WTC11 (cell line): Measurements from ENCODE around the gene HIPK3. TPM values are rescaled to one million over a fixed set of nuclear protein-coding genes. Genes with fewer than 3 reads are reported as not detected.

Source experiments
- ATAC-seq: fragments of 200-7000 bp; cut with Tn5 transposase; 2 replicates; pipeline ENCODE4 v1.10.0; 2021; ENCODE audit warnings: mild to moderate bottlenecking, moderate library complexity
- Bru-seq: library from RNA; stranded (reverse); fragments of 400-500 nt; gene quantifications from one replicate; lab custom pipeline; 2021; lab: Mats Ljungman, UMichigan
- CTCF ChIA-PET: fragments of 300-600 bp; sonication (Branson Sonifier 250); formaldehyde crosslinking; loops from one replicate; lab custom pipeline; 2021; ENCODE audit warnings: antibody characterized with exemption; lab: Charles Lee
- POLR2A ChIA-PET: fragments of 350-600 bp; sonication (Branson Sonifier 250); formaldehyde crosslinking; loops from one replicate; lab custom pipeline; 2021; ENCODE audit warnings: antibody characterized with exemption; lab: Charles Lee
- DNase-seq: peaks from one replicate; pipeline ENCODE4 v3.0.0; 2021; ENCODE audit warnings: low spot score
- H3K27ac Mint-ChIP-seq: 2 replicates; pipeline ENCODE4 v1.8.0; 2021; ENCODE audit warnings: mixed read lengths
- H3K27me3 Mint-ChIP-seq: 2 replicates; pipeline ENCODE4 v1.8.0; 2021; ENCODE audit warnings: low read depth, mild to moderate bottlenecking, moderate library complexity, mixed read lengths
- H3K36me3 Mint-ChIP-seq: 2 replicates; pipeline ENCODE4 v1.8.0; 2021; ENCODE audit warnings: mixed read lengths
- H3K4me1 Mint-ChIP-seq: 2 replicates; pipeline ENCODE4 v1.8.0; 2022; ENCODE audit warnings: mixed read lengths
- H3K4me3 Mint-ChIP-seq: 2 replicates; pipeline ENCODE4 v1.8.0; 2021; ENCODE audit warnings: mild to moderate bottlenecking, moderate library complexity, mixed read lengths
- H3K9me3 Mint-ChIP-seq: 2 replicates; pipeline ENCODE4 v1.8.0; 2021; ENCODE audit warnings: mixed read lengths
- CREB1 ChIP-seq: sonication (generic); formaldehyde crosslinking; IDR thresholded peaks from 2 replicates; pipeline ENCODE4 v1.8.0; 2023; ENCODE audit warnings: mild to moderate bottlenecking, missing genetic modification reagents
- E2F1 ChIP-seq: sonication (generic); formaldehyde crosslinking; IDR thresholded peaks from 2 replicates; pipeline ENCODE4 v1.8.0; 2022; ENCODE audit warnings: mild to moderate bottlenecking, missing genetic modification reagents
- ESRRA ChIP-seq: sonication (generic); formaldehyde crosslinking; IDR thresholded peaks from 2 replicates; pipeline ENCODE4 v1.8.1; 2022; ENCODE audit warnings: mild to moderate bottlenecking, missing genetic modification reagents, borderline replicate concordance
- FOXP4 ChIP-seq: sonication (generic); formaldehyde crosslinking; IDR thresholded peaks from 2 replicates; pipeline ENCODE4 v1.8.0; 2022; ENCODE audit warnings: mild to moderate bottlenecking, missing genetic modification reagents
- HMGA2 ChIP-seq: fragments of 250-450 bp; sonication (Bioruptor Pico); IDR thresholded peaks from 2 replicates; pipeline ENCODE4 v1.4.0; 2021; ENCODE audit warnings: mild to moderate bottlenecking, moderate library complexity
- JUN ChIP-seq: sonication (generic); formaldehyde crosslinking; IDR thresholded peaks from 2 replicates; pipeline ENCODE4 v1.8.0; 2023; ENCODE audit warnings: mild to moderate bottlenecking, missing genetic modification reagents
- KAT7 ChIP-seq: sonication (generic); formaldehyde crosslinking; IDR thresholded peaks from 2 replicates; pipeline ENCODE4 v1.8.1; 2023; ENCODE audit warnings: missing genetic modification reagents, mild to moderate bottlenecking, borderline replicate concordance
- MXD4 ChIP-seq: fragments of 250-450 bp; sonication (Bioruptor Pico); IDR thresholded peaks from 2 replicates; pipeline ENCODE4 v1.8.0; 2021; ENCODE audit warnings: mild to moderate bottlenecking, moderate library complexity, borderline replicate concordance
- NFE2L1 ChIP-seq: sonication (generic); formaldehyde crosslinking; IDR thresholded peaks from 2 replicates; pipeline ENCODE4 v1.8.1; 2023; ENCODE audit warnings: missing genetic modification reagents
- NR2C2 ChIP-seq: sonication (generic); formaldehyde crosslinking; IDR thresholded peaks from 2 replicates; pipeline ENCODE4 v1.8.0; 2022; ENCODE audit warnings: mild to moderate bottlenecking, missing genetic modification reagents
- NR3C1 ChIP-seq: sonication (generic); formaldehyde crosslinking; conservative IDR thresholded peaks from 2 replicates; pipeline ENCODE4 v1.8.1; 2023; ENCODE audit warnings: low read depth, mild to moderate bottlenecking, missing genetic modification reagents
- RORB ChIP-seq: fragments of 250-450 bp; sonication (Bioruptor Pico); IDR thresholded peaks from 2 replicates; pipeline ENCODE4 v1.9.0; 2021; ENCODE audit warnings: mild to moderate bottlenecking
- SMAD3 ChIP-seq: sonication (generic); formaldehyde crosslinking; IDR thresholded peaks from 2 replicates; pipeline ENCODE4 v1.8.0; 2022; ENCODE audit warnings: missing genetic modification reagents, mild to moderate bottlenecking, borderline replicate concordance
- SMAD4 ChIP-seq: sonication (generic); formaldehyde crosslinking; IDR thresholded peaks from 2 replicates; pipeline ENCODE4 v1.8.0; 2022; ENCODE audit warnings: mild to moderate bottlenecking, missing genetic modification reagents
- SP1 ChIP-seq: sonication (generic); formaldehyde crosslinking; conservative IDR thresholded peaks from 2 replicates; pipeline ENCODE4 v1.8.1; 2022; ENCODE audit warnings: missing genetic modification reagents
- USF2 ChIP-seq: sonication (generic); formaldehyde crosslinking; IDR thresholded peaks from 2 replicates; pipeline ENCODE4 v1.8.1; 2023; ENCODE audit warnings: mild to moderate bottlenecking, missing genetic modification reagents, moderate library complexity
- ZBTB21 ChIP-seq: sonication (generic); formaldehyde crosslinking; IDR thresholded peaks from 2 replicates; pipeline ENCODE4 v1.8.1; 2023; ENCODE audit warnings: mild to moderate bottlenecking, missing genetic modification reagents, borderline replicate concordance
- ZNF138 ChIP-seq: sonication (generic); formaldehyde crosslinking; conservative IDR thresholded peaks from 2 replicates; pipeline ENCODE4 v1.8.1; 2022; ENCODE audit warnings: mild to moderate bottlenecking, moderate library complexity, missing genetic modification reagents
- ZNF232 ChIP-seq: sonication (generic); formaldehyde crosslinking; IDR thresholded peaks from 2 replicates; pipeline ENCODE4 v1.8.0; 2022; ENCODE audit warnings: mild to moderate bottlenecking, missing genetic modification reagents
- ZNF416 ChIP-seq: fragments of 250-450 bp; sonication (Bioruptor Pico); IDR thresholded peaks from 2 replicates; pipeline ENCODE4 v1.9.0; 2021; ENCODE audit warnings: mild to moderate bottlenecking, inconsistent platforms
- ZNF423 ChIP-seq: fragments of 250-450 bp; sonication (Bioruptor Pico); IDR thresholded peaks from 2 replicates; pipeline ENCODE4 v2.1.2; 2022; ENCODE audit warnings: mild to moderate bottlenecking, moderate library complexity
- ZNF425 ChIP-seq: fragments of 250-450 bp; sonication (Bioruptor Pico); conservative IDR thresholded peaks from 2 replicates; pipeline ENCODE4 v1.9.0; 2021; ENCODE audit warnings: mild to moderate bottlenecking
- ZNF532 ChIP-seq: fragments of 250-450 bp; sonication (Bioruptor Pico); IDR thresholded peaks from 2 replicates; pipeline ENCODE4 v1.9.0; 2021; ENCODE audit warnings: mild to moderate bottlenecking, borderline replicate concordance
- long read RNA-seq, 3 experiments: library from RNA in 1 of 3; library from capped mRNA in 1 of 3; library from polyadenylated mRNA in 1 of 3; unstranded in 2 of 3; stranded (forward) in 1 of 3; transcript quantifications; one replicate each; pipeline ENCODE4 v2.0.0, GENCODE V29; 2021
- total RNA-seq: library from RNA; stranded (reverse); gene quantifications from 3 replicates; pipeline ENCODE4 v1.2.3, GENCODE V29; 2021

HIPK3 gene
- total RNA-seq = 18.9 to 24.1 TPM (median 21.2 TPM) in 3 replicates
- Bru-seq, nascent RNA = percentile 72 among the genes with signal in this experiment
- long read RNA-seq, experiment 1, full-length matches to known transcripts = 41 of 65 reads
- long read RNA-seq, experiment 1, partial matches to known transcripts = 9 of 65 reads
- long read RNA-seq, experiment 1, other reads (novel, unspliced or antisense) = 15 of 65 reads
- long read RNA-seq, experiment 2, full-length matches to known transcripts = 3 of 20 reads
- long read RNA-seq, experiment 2, partial matches to known transcripts = 4 of 20 reads
- long read RNA-seq, experiment 2, other reads (novel, unspliced or antisense) = 13 of 20 reads
- long read RNA-seq, experiment 3, partial matches to known transcripts = 0 of 1 reads
- long read RNA-seq, experiment 3, other reads (novel, unspliced or antisense) = 1 of 1 reads

GRCh38 chr11:33257160-33257896 is at the start of gene HIPK3:
HIPK3 (plus strand) TSS chr11:33257381.
- peak; percentile 88 for ATAC-seq
- Mint-ChIP-seq H3K4me1 (peaks cover 40% of the 10 kb centered on the region), H3K36me3 (0 out of 2 replicates have a peak, but pooled peaks cover 3% of the 10 kb centered on the region), H3K4me3 (peak within 1 kb of the TSS; percentile 91), H3K9me3 (peaks cover 6% of the 10 kb centered on the region), H3K27me3 (no peaks in the 10 kb centered on the region; the same call in 1 of the 2 replicates), H3K27ac (peak within 1 kb of the TSS; percentile 99)
- CTCF ChIA-PET = no interaction called here
- DNase-seq = peak; percentile 83
- POLR2A ChIA-PET = no interaction called here
- 0 out of 2 replicates have a peak, but pooled peaks have one; percentile 26 for TF ChIP-seq SMAD4 (CRISPR knock-in tag)
- TF ChIP-seq ZNF532 (CRISPR knock-in tag) = no peak
- no peak for TF ChIP-seq NR2C2 (CRISPR knock-in tag)
- TF ChIP-seq NFE2L1 = no peak
- no peak for TF ChIP-seq ZNF416 (CRISPR knock-in tag)
- TF ChIP-seq SMAD3 (CRISPR knock-in tag) = no peak
- TF ChIP-seq E2F1 (CRISPR knock-in tag) = peak; percentile 33; the same call in 1 of the 2 replicates
- 0 out of 2 replicates have a peak, but pooled peaks have one; percentile 51 for TF ChIP-seq ZBTB21 (CRISPR knock-in tag)
- no peak for TF ChIP-seq RORB (CRISPR knock-in tag)
- TF ChIP-seq USF2 (CRISPR knock-in tag) = peak; percentile 33; the same call in 1 of the 2 replicates
- TF ChIP-seq JUN (CRISPR knock-in tag) = no peak
- TF ChIP-seq NR3C1 (CRISPR knock-in tag) = peak; percentile 80; the same call in 1 of the 2 replicates
- no peak; the same call in 1 of the 2 replicates for TF ChIP-seq KAT7 (CRISPR knock-in tag)
- peak; percentile 18; the same call in 1 of the 2 replicates for TF ChIP-seq SP1
- TF ChIP-seq MXD4 (CRISPR knock-in tag) = no peak
- TF ChIP-seq CREB1 (CRISPR knock-in tag) = 0 out of 2 replicates have a peak, but pooled peaks have one; percentile 8
- TF ChIP-seq FOXP4 (CRISPR knock-in tag) = peak; percentile 5; the same call in 1 of the 2 replicates
- no peak for TF ChIP-seq ZNF425 (CRISPR knock-in tag)
- no peak for TF ChIP-seq ZNF138 (CRISPR knock-in tag)
- TF ChIP-seq ZNF423 (CRISPR knock-in tag) = no peak
- 0 out of 2 replicates have a peak, but pooled peaks have one; percentile 10 for TF ChIP-seq ZNF232
- TF ChIP-seq HMGA2 = no peak
- TF ChIP-seq ESRRA (CRISPR knock-in tag) = no peak; the same call in 1 of the 2 replicates
